ENCODE results near the gene FBXL2. TPM values are rescaled to one million over a fixed set of nuclear protein-coding genes. Genes with fewer than 3 reads are reported as not detected.

Gene FBXL2
- total and polyA plus RNA-seq, 3 donors from 2014 or later, result 24.8 to 55.7 (median 38.3) TPM

DNA sequence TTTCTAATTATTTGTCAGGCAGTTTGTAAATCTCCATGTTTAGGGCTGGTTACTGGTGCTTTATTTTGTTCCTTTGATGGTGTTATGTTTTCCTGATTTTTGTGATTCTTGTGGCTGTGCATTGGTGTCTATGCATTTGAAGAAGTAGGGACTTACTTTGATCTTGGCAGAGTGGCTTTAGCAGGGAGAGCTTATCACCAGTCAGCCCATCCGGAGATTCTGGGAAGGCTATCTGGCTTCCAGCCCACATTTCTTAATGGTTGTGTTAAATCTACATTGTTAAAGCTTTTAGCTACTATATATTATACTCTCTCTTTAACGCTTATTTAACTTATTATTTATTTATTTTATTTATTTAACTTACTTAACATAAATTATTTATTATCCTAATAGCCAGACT, 35.1 kb downstream of the FBXL2 start:
- Histone ChIP-seq H3K36me3 (ENCODE audit: low read depth, missing control alignments) (no peaks in the 10 kb centered on the region), H3K4me1 (no peaks in the 10 kb centered on the region), H3K27me3 (no peaks in the 10 kb centered on the region), H3K27ac (no peak overlapping the region), H3K4me3 (no peak overlapping the region), H3K9me3 (no peaks in the 10 kb centered on the region)
- no peak for DNase-seq
- WGBS, 2 donors, result 62 to 64% methylated on average over 2 of the region's 2 CpGs
- TF ChIP-seq CTCF (IDR thresholded peaks at IDR 0.05), result no peak
- no peak for TF ChIP-seq POLR2A (IDR thresholded peaks at IDR 0.05)
- intact Hi-C loops (cut with DNase I; ENCODE audit: low total_unique reads), result no loop called here

- no peaks in the 10 kb centered on the region for H3K4me1 ChIP-seq
- H3K9me3 ChIP-seq, result no peaks in the 10 kb centered on the region
- H3K4me3 ChIP-seq, result no peak overlapping the region
- H3K27ac ChIP-seq, result no peak overlapping the region
- H3K36me3 ChIP-seq (ENCODE audit: low read depth, missing control alignments), result no peaks in the 10 kb centered on the region
- TF ChIP-seq CTCF (IDR thresholded peaks at IDR 0.05) (no peak), POLR2A (IDR thresholded peaks at IDR 0.05) (no peak)
- DNase-seq, result no peak
- intact Hi-C loops (cut with DNase I; ENCODE audit: low total_unique reads), result no loop called here
- H3K27me3 ChIP-seq, result no peaks in the 10 kb centered on the region
Measured at GRCh38 chr3:33313331-33313730, 36.1 kb downstream of the FBXL2 start.

- H3K27ac ChIP-seq, result no peak overlapping the region
- intact Hi-C loops (cut with DNase I; ENCODE audit: low total_unique reads), result no loop called here
- TF ChIP-seq CTCF (IDR thresholded peaks at IDR 0.05) (no peak), POLR2A (IDR thresholded peaks at IDR 0.05) (no peak)
Measured at GRCh38 chr3:33314993-33315392, 37.8 kb downstream of the FBXL2 start.

DNA sequence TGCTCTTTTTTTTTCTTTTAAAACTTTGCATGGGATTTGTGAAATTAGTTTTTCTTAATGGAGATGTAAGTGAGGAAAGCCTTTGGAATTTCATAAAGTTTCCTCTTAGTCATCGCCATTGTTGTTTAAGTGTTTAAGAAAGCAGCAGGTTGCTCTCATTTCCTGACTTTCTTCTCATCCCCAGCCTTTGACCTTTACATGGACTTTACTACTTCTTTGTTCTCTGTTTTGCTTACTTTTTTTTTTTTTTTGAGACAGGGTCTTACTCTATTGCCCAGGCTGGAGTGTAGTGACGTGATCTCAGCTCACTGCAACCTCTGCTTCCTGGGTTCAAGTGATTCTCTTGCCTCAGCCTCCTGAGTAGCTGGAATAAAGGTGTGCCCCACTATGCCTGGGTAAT, 38.6 kb downstream of the FBXL2 start:
- H3K4me1 ChIP-seq, result no peaks in the 10 kb centered on the region
- no peak for DNase-seq
- no peaks in the 10 kb centered on the region for H3K27me3 ChIP-seq
- H3K36me3 ChIP-seq (ENCODE audit: low read depth, missing control alignments), result no peaks in the 10 kb centered on the region
- H3K27ac ChIP-seq, result no peak overlapping the region
- intact Hi-C loops (cut with DNase I; ENCODE audit: low total_unique reads), result no loop called here
- WGBS, 2 donors, result 90 to 93% methylated on average over 2 of the region's 2 CpGs
- no peak for TF ChIP-seq POLR2A (IDR thresholded peaks at IDR 0.05)
- TF ChIP-seq CTCF (IDR thresholded peaks at IDR 0.05), result no peak
- no peaks in the 10 kb centered on the region for H3K9me3 ChIP-seq
- H3K4me3 ChIP-seq, result no peak overlapping the region

More at GRCh38 chr3:33314993-33315392, 37.8 kb downstream of the FBXL2 start:
- no peaks in the 10 kb centered on the region for H3K9me3 ChIP-seq
- H3K36me3 ChIP-seq (ENCODE audit: low read depth, missing control alignments), result no peaks in the 10 kb centered on the region
- no peaks in the 10 kb centered on the region for H3K27me3 ChIP-seq
- H3K4me3 ChIP-seq, result no peak overlapping the region
- no peaks in the 10 kb centered on the region for H3K4me1 ChIP-seq
- DNase-seq, result no peak

- H3K4me3 ChIP-seq, result no peak overlapping the region
- H3K27ac ChIP-seq, result no peak overlapping the region
- H3K36me3 ChIP-seq (ENCODE audit: low read depth, missing control alignments), result no peaks in the 10 kb centered on the region
- intact Hi-C loops (cut with DNase I; ENCODE audit: low total_unique reads), result no loop called here
- H3K4me1 ChIP-seq, result no peaks in the 10 kb centered on the region
- no peaks in the 10 kb centered on the region for H3K27me3 ChIP-seq
- no peak for DNase-seq
- TF ChIP-seq POLR2A (IDR thresholded peaks at IDR 0.05) (no peak), CTCF (IDR thresholded peaks at IDR 0.05) (no peak)
- no peaks in the 10 kb centered on the region for H3K9me3 ChIP-seq
- WGBS, 2 donors, result 67 to 78% methylated on average over 4 of the region's 4 CpGs
Measured at GRCh38 chr3:33317963-33318709, 40.9 kb downstream of the FBXL2 start.

Measured in testis (tissue), 3 donors.